ENCODE results near the gene CXCR2.
"Not testable (repeated sequence)": the region's sequence is repeated elsewhere in the genome, so short reads cannot be mapped to it uniquely, and the experiment has no call there.

Gene CXCR2

GRCh38 chr2:218130822-218131221 lies 5.0 kb downstream of the CXCR2 start:
- no peak for DNase-seq

GRCh38 chr2:218137514-218137913 lies 11.7 kb downstream of the CXCR2 start:
- DNase-seq, result no peak

GRCh38 chr2:218138047-218138446 lies 12.2 kb downstream of the CXCR2 start:
- DNase-seq, result no peak

- no peak for DNase-seq
These were observed 19.3 kb downstream of the CXCR2 start for GRCh38 chr2:218145124-218145523.

GRCh38 chr2:218146056-218146455 lies 20.2 kb downstream of the CXCR2 start:
- DNase-seq, result no peak

- no peak for DNase-seq
These were observed 23.3 kb downstream of the CXCR2 start for GRCh38 chr2:218149098-218149497.

- DNase-seq, result no peak
These were observed 24.1 kb downstream of the CXCR2 start for GRCh38 chr2:218149848-218150440.

- DNase-seq, result no peak
These were observed 26.3 kb downstream of the CXCR2 start for GRCh38 chr2:218152172-218152571.

GRCh38 chr2:218152777-218153176 lies 26.9 kb downstream of the CXCR2 start:
- no peak for DNase-seq

GRCh38 chr2:218155953-218156479 lies 30.2 kb downstream of the CXCR2 start:
- no peak for DNase-seq

- no peak for DNase-seq
These were observed 35.8 kb downstream of the CXCR2 start for GRCh38 chr2:218161644-218162043.

GRCh38 chr2:218162814-218163213 lies 37.0 kb downstream of the CXCR2 start:
- DNase-seq, result no peak

- DNase-seq, result no peak
These were observed 41.0 kb downstream of the CXCR2 start, which contains the start of gene CXCR1 for GRCh38 chr2:218166791-218167190. Gene CXCR1 (minus strand): TSS chr2:218166962. CDS start chr2:218165211, 1,751 bp downstream.

- no peak for DNase-seq
These were observed 42.2 kb downstream of the CXCR2 start for GRCh38 chr2:218168016-218168415.

GRCh38 chr2:218168635-218169462 lies 43.0 kb downstream of the CXCR2 start:
- DNase-seq, result no peak

GRCh38 chr2:218169757-218170546 lies 44.1 kb downstream of the CXCR2 start:
- DNase-seq, result no peak

- not testable (repeated sequence) for DNase-seq
These were observed 45.9 kb downstream of the CXCR2 start for GRCh38 chr2:218171744-218172143.

GRCh38 chr2:218172845-218173244 lies 47.0 kb downstream of the CXCR2 start:
- DNase-seq, result no peak

- DNase-seq, result no peak
These were observed 54.0 kb downstream of the CXCR2 start for GRCh38 chr2:218179782-218180181.

GRCh38 chr2:218180467-218181114 lies 54.8 kb downstream of the CXCR2 start:
- DNase-seq, result no peak

- no peak for DNase-seq
These were observed 58.5 kb downstream of the CXCR2 start for GRCh38 chr2:218184331-218184730.

GRCh38 chr2:218186355-218186766 lies 60.5 kb downstream of the CXCR2 start:
- DNase-seq, result no peak

All from GOT3 (cell line).